HUES48 (cell line): Measurements from ENCODE around the gene NADK2.
A peak's percentile ranks its signal among the peaks of the same experiment; 100 is the strongest.
"Not testable (repeated sequence)": the region's sequence is repeated elsewhere in the genome, so short reads cannot be mapped to it uniquely, and the experiment has no call there.

Experiments used
- H3K27ac ChIP-seq: one replicate; pipeline ENCODE4 v1.7.0; 2013; ENCODE audit warnings: low read depth, low read length, inconsistent platforms
- H3K27me3 ChIP-seq: 2 replicates; pipeline ENCODE4 v1.6.1; 2013; ENCODE audit warnings: mild to moderate bottlenecking, low read length; ENCODE audit not compliant: control insufficient read depth, insufficient read depth
- H3K36me3 ChIP-seq: 2 replicates; pipeline ENCODE4 v1.6.1; 2013; ENCODE audit warnings: low read length; ENCODE audit not compliant: control insufficient read depth, insufficient read depth
- H3K4me1 ChIP-seq: 2 replicates; pipeline ENCODE4 v1.6.1; 2013; ENCODE audit warnings: mild to moderate bottlenecking, low read length; ENCODE audit not compliant: control insufficient read depth, insufficient read depth
- H3K4me3 ChIP-seq: 2 replicates; pipeline ENCODE4 v1.5.1; 2013; ENCODE audit warnings: mild to moderate bottlenecking, low read depth, low read length
- H3K9ac ChIP-seq: 2 replicates; pipeline ENCODE4 v1.6.1; 2013; ENCODE audit warnings: mild to moderate bottlenecking, low read depth, low read length, moderate library complexity
- H3K9me3 ChIP-seq: 2 replicates; pipeline ENCODE4 v1.6.1; 2013; ENCODE audit warnings: low read length; ENCODE audit not compliant: control insufficient read depth, insufficient read depth

Gene NADK2, protein sequence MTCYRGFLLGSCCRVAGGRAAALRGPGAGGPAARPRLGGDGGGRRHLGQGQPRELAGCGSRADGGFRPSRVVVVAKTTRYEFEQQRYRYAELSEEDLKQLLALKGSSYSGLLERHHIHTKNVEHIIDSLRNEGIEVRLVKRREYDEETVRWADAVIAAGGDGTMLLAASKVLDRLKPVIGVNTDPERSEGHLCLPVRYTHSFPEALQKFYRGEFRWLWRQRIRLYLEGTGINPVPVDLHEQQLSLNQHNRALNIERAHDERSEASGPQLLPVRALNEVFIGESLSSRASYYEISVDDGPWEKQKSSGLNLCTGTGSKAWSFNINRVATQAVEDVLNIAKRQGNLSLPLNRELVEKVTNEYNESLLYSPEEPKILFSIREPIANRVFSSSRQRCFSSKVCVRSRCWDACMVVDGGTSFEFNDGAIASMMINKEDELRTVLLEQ

DNA sequence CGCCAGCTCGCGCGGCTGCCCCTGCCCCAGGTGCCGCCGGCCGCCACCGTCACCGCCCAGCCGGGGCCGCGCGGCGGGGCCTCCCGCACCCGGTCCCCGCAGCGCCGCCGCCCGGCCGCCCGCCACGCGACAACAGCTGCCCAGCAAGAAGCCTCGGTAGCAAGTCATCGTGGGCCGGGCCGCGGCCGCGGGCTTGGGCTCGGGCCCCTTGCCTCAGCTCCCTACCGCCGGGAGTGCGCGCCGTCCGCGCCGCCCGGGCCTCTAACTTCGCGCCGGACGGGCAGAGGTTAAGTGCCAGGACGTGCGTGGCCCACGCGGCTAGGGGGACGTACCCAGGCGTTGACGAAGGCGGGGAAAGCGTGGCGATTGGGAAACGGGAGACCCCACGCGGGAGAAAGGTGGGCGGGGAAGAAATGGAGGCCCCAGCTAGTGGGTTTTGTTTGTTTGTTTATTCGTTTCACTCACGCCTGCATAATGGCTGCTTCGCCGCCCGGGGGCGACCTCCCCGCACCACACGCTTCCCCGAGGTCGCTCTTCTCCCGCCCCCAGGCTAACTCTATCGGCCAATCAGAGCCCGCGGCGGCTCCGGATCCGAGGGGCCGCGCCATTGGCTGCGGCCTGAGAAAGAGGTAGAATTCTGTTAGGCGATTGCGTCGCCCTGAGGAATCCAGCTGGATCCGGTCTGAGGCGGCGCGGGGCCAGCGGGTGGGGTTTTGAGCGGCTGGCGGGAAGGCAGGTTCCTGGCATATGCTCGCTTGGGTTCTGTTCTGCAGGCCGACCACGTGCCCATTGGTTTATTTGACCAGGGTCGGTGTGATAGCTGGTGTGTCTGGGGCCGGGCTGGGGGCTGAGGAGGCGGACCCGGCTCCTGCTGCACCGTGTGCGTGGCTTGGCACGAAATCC lies at the start of gene NADK2:
NADK2 (minus strand) TSS at position 295 of the 903 bp plus-strand sequence; CDS start at position 168, 127 bp downstream.
- Histone ChIP-seq H3K36me3 (no peaks in the 10 kb centered on the region), H3K27me3 (peaks cover 12% of the 10 kb centered on the region), H3K9me3 (peaks cover 4% of the 10 kb centered on the region; the same call in 1 of the 2 replicates), H3K27ac (peak within 1 kb of the TSS; percentile 89), H3K4me3 (peak within 1 kb of the TSS; percentile 76), H3K4me1 (peaks cover 25% of the 10 kb centered on the region), H3K9ac (peak within 1 kb of the TSS; percentile 92)

DNA sequence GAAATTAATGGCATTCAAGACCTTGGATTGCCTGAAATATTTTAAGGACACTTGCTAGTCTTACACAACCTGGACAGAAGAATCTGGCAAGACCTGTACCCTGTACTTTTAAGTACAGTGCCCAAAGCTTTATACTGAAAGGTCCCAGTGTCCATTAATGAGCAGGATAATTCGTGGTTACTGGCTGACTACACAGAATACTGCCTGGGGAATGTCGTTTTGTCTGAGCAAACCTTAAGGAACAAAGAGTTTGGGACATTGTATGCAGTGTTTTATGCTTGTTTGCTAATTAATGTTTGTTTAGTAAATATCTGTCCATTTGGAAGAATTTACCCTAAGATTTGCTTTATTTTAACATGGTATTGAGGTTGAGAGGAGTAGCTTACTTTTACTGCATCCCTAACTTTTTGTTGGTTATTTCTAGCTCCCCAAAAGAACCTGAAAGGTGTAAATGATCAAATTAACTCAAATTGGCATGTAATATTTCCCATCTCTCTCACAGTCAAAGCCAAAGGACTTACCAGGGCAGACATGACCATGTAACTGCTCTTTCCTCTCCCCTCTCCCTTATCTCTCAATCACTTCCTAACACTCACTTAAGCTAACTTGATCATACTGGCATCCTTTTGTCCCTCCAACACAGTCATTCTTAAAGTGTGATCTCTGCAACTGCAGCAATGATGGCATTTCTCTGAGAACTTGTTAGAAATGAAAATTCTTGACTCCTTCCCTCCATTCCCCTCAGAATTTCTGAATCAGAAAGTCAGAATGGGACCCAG lies 44.3 kb upstream of the NADK2 start:
- H3K36me3 ChIP-seq: no peaks in the 10 kb centered on the region
- no peaks in the 10 kb centered on the region for H3K27me3 ChIP-seq
- no peak overlapping the region for H3K4me3 ChIP-seq
- H3K27ac ChIP-seq: no peak overlapping the region
- H3K4me1 ChIP-seq: no peaks in the 10 kb centered on the region
- no peak overlapping the region for H3K9ac ChIP-seq
- no peaks in the 10 kb centered on the region for H3K9me3 ChIP-seq

DNA sequence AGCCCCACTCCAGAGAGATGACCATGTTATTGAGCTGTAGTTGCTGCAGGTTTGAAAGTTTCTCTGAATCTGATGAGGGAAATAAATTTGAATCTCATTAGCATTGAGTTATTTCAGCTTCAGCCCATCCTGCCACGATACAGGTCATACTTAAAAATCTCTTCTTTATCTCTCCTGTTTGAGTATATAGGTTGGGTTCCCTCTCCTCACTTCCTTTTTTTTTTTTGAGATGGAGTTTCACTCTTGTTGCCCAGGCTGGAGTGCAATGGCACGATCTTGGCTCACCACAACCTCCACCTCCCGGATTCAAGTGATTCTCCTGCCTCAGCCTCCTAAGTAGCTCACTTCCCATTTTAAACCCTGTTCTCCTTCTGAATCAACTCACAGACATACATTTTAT lies 42.0 kb upstream of the NADK2 start:
- H3K27ac ChIP-seq, H3K4me3 ChIP-seq, H3K27me3 ChIP-seq, H3K9ac ChIP-seq, H3K4me1 ChIP-seq, H3K36me3 ChIP-seq, H3K9me3 ChIP-seq: not testable (repeated sequence)

DNA sequence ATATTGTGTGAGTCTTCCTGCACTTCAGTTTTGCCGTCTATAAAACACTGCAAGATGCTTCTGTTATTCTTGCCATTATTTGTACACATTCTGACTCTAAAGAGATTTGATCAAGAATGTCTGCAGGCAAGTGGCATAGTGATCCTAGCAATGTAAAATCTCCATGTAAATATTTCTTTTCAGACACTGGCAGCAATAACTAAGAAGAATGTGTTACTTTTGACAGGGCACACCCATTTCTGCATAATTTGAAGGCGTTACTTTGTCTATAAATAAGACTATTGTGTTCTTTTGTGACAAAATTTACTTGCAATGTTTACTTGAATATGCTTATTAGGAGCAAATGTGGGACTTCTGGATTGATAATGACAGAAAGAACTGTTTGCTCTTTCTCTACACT lies 39.9 kb upstream of the NADK2 start:
- no peak overlapping the region for H3K4me3 ChIP-seq
- no peak overlapping the region for H3K27ac ChIP-seq
- H3K9ac ChIP-seq: no peak overlapping the region
- H3K36me3 ChIP-seq: no peaks in the 10 kb centered on the region
- no peaks in the 10 kb centered on the region for H3K4me1 ChIP-seq
- 0 out of 2 replicates have a peak, but pooled peaks cover 2% of the 10 kb centered on the region for H3K27me3 ChIP-seq
- no peaks in the 10 kb centered on the region for H3K9me3 ChIP-seq

DNA sequence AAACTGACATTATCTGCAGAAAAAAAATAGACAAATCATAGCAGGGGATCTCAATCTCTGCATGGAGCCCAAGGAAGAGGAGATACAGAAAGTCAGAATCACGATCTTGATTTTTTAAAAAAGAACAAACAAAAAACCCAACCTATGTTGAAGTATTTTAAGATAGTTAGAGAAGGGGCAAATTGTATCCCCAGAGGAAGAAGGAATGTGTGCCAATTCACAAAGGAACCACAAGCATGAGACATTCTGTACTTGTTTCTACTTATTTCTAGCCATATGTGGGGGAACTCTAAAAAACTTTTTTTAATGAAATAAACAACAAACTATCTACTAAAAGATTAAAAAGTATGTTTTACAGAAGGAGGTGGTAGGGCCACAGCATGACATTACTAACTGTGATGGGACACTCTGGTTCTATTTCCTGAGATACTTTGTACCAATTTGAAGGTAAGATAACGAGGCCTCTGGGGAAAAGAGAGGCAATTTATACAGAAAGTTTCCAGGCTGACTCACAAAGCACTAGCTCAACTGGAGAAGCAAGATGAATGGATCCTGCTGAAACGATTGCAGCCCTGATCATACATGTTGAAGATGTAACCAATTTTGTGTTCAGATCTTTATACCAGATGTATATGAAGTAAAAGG lies 37.5 kb upstream of the NADK2 start:
- H3K36me3 ChIP-seq: no peaks in the 10 kb centered on the region
- H3K27me3 ChIP-seq: 0 out of 2 replicates have a peak, but pooled peaks cover 2% of the 10 kb centered on the region
- no peak overlapping the region for H3K27ac ChIP-seq
- H3K4me1 ChIP-seq: peaks cover 7% of the 10 kb centered on the region; the same call in 1 of the 2 replicates
- no peak overlapping the region for H3K4me3 ChIP-seq
- H3K9me3 ChIP-seq: no peaks in the 10 kb centered on the region
- H3K9ac ChIP-seq: no peak overlapping the region

DNA sequence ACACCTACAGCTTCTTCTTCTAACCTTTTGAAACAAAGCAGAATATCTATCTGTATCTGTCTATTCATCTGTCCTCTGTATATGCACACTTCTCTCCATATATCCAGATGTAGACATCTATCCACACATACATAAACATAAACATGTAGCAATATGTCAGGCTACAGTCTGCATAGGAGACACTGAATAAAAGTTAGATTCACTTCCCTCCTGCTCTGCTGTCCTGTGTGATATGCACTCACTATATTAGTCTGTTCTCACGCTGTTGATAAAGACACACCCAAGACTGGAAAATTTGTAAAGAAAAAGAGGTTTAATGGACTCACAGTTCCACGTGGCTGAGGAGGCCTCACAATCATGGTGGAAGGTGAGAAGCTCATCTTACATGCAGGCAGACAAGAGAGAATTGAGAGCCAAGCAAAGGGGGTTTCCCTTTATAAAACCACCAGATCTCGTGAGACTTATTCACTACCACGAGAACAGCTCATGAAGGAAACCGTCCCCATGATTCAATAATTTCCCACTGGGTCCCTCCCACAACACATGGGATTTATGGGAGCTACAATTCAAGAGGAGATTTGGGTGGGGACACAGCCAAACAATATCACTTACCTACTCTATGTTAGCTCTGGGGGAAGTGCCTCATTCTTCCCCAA lies 35.9 kb upstream of the NADK2 start:
- no peak overlapping the region for H3K27ac ChIP-seq
- H3K4me3 ChIP-seq: no peak overlapping the region
- H3K36me3 ChIP-seq: no peaks in the 10 kb centered on the region
- H3K9ac ChIP-seq: no peak overlapping the region
- H3K4me1 ChIP-seq: peaks cover 9% of the 10 kb centered on the region; the same call in 1 of the 2 replicates
- no peaks in the 10 kb centered on the region for H3K9me3 ChIP-seq
- 0 out of 2 replicates have a peak, but pooled peaks cover 2% of the 10 kb centered on the region for H3K27me3 ChIP-seq

DNA sequence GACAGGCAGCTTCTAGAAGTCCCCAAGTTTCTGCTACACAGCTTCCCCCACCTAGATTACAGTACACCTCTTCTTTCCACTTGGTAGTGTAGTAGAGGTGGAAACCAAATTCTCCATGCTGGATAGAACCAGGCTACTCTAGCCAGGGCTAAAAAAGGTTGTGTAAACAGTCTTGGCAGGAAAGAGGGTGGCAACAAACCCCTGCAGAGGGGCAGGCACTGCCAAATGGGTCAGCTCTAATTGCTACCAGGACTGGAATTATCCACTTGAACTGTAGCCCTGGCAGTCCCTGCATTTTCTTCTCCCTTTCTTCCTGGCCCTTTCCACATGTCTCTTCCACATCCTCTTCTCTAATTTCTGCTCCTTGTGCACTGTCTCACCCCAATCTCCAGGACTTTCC lies 35.1 kb upstream of the NADK2 start:
- Histone ChIP-seq H3K9me3 (no peaks in the 10 kb centered on the region), H3K27me3 (0 out of 2 replicates have a peak, but pooled peaks cover 2% of the 10 kb centered on the region), H3K4me3 (no peak overlapping the region), H3K4me1 (peaks cover 9% of the 10 kb centered on the region; the same call in 1 of the 2 replicates), H3K36me3 (no peaks in the 10 kb centered on the region), H3K27ac (no peak overlapping the region), H3K9ac (no peak overlapping the region)

DNA sequence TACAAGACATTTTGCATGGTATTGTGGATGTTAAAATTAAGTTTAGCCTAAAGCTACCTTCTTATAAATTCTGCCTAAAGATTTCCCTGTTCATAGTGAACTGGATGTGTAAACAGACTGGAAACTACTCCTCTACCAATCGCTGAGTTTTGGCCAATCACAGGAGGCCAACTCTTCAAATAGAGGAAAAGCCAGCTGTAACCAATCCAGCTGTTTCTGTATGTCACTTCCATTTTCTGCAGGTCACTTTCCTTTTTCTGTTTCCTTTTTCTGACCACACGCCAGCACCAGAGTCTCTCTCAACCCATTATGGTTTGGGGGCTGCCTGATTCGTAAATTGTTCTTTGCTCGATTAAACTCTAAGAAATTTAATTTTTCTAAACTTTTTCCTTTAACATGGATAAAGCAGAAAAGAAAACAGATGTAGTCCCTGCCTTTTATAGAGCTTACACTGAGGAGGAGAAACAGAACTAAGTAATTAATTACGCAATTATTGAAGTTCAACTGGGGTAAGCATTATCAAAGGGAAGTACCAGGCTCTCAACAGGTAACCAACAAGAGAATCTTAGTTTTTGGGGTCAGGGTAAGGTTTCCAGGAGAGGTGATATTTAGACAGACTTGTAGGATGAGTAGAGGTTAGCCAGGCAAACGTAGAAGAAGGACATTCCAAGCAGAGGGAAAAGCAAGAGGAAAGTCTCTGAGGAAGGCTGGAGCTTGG lies 32.2 kb upstream of the NADK2 start:
- no peaks in the 10 kb centered on the region for H3K36me3 ChIP-seq
- H3K27me3 ChIP-seq: 0 out of 2 replicates have a peak, but pooled peaks cover 2% of the 10 kb centered on the region
- no peak overlapping the region for H3K4me3 ChIP-seq
- no peak overlapping the region for H3K9ac ChIP-seq
- peaks cover 9% of the 10 kb centered on the region; the same call in 1 of the 2 replicates for H3K4me1 ChIP-seq
- H3K27ac ChIP-seq: no peak overlapping the region
- H3K9me3 ChIP-seq: no peaks in the 10 kb centered on the region

DNA sequence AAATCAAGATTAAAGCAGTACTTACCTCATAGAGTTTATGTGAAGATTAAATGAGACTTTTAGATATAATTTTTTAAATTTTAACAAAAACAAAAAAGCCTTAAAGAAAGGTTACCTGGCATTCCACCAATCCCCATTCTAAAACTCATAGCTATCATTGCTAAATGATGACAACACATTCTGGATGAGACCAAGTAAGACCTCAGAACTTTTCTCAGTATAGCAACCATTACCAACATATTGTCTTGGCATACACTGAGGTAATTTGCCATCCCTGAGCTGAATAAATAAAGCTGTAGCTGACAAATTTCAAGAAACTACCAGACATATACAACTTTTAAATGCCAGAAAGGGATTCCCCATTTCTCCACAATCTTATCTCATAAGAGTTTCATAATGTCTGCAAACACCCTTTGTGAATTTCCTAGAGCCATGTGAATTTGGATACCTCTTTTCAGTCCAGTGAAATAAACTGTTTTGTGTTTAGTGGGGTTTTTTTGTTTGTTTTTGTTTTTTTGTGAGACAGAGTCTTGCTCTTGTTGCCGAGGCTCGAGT lies 30.5 kb upstream of the NADK2 start:
- Histone ChIP-seq H3K4me1 (peaks cover 9% of the 10 kb centered on the region; the same call in 1 of the 2 replicates), H3K36me3 (no peaks in the 10 kb centered on the region), H3K9ac (no peak overlapping the region), H3K27ac (no peak overlapping the region), H3K27me3 (0 out of 2 replicates have a peak, but pooled peaks cover 2% of the 10 kb centered on the region), H3K4me3 (no peak overlapping the region), H3K9me3 (no peaks in the 10 kb centered on the region)
